ENCODE results near the gene AMELX.

GRCh38 chrX:11311706-11312105 is 18.5 kb downstream of the AMELX start:
- TF ChIP-seq CTCF (IDR thresholded peaks at IDR 0.05) = no peak
- no peak for TF ChIP-seq EP300 (IDR thresholded peaks at IDR 0.05)
- TF ChIP-seq POLR2AphosphoS5 (IDR thresholded peaks at IDR 0.05) = no peak
- no peak for TF ChIP-seq POLR2A (IDR thresholded peaks at IDR 0.05; ENCODE audit: low read depth)
